Sigmoid colon (tissue), 4 donors: ENCODE data around the gene CDC42BPB.

Source experiments
- CTCF ChIP-seq, 4 experiments: fragments of 450-650 bp in 3 of 4; fragments of 200-600 bp in 1 of 4; IDR thresholded peaks; one replicate each; pipeline ENCODE4 v1.5.1; 2016 to 2019; ENCODE audit warnings: antibody characterized with exemption in 4 of 4, mild to moderate bottlenecking in 3 of 4, moderate library complexity in 2 of 4
- EP300 ChIP-seq, 4 donors: sonication (generic); formaldehyde crosslinking; IDR thresholded peaks; one replicate each; pipeline ENCODE4 v1.6.1; 2017; ENCODE audit warnings: antibody characterized with exemption in 4 of 4

GRCh38 chr14:103001226-103001625 is 56.1 kb downstream of the CDC42BPB start:
- TF ChIP-seq CTCF (IDR thresholded peaks at IDR 0.05), result no peak
- no peak for TF ChIP-seq EP300 (IDR thresholded peaks at IDR 0.05)
